HG03378 (cell line): ENCODE results near the gene MAT1A.
A peak's percentile ranks its signal among the peaks of the same experiment; 100 is the strongest.

Experiments
- ATAC-seq: cut with Tn5 transposase; IDR thresholded peaks from one replicate; pipeline ENCODE4 v1.9.1; 2021; ENCODE audit warnings: mild to moderate bottlenecking, moderate library complexity; ENCODE audit not compliant: unreplicated experiment

MAT1A gene

DNA sequence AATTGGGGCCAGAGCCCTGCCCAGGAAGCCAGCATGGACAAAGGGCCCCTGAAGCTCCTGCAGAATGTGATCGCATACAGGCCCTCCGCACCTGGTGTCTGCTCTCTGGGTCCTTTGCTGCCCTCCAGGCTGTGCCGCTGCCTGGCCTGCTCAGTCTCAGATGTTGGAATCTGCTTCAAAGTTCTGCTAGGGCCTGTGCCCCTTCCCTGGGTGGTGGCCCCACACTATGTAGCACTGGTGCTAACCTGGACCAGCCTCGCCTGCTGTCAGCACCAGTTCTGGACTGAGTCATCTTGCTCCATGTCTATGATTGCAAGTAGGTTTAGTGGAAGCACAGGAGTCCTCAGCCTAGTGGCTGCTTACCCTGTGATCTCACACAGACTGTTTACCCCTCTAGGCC, 6.3 kb downstream of the MAT1A start:
- no peak for ATAC-seq

DNA sequence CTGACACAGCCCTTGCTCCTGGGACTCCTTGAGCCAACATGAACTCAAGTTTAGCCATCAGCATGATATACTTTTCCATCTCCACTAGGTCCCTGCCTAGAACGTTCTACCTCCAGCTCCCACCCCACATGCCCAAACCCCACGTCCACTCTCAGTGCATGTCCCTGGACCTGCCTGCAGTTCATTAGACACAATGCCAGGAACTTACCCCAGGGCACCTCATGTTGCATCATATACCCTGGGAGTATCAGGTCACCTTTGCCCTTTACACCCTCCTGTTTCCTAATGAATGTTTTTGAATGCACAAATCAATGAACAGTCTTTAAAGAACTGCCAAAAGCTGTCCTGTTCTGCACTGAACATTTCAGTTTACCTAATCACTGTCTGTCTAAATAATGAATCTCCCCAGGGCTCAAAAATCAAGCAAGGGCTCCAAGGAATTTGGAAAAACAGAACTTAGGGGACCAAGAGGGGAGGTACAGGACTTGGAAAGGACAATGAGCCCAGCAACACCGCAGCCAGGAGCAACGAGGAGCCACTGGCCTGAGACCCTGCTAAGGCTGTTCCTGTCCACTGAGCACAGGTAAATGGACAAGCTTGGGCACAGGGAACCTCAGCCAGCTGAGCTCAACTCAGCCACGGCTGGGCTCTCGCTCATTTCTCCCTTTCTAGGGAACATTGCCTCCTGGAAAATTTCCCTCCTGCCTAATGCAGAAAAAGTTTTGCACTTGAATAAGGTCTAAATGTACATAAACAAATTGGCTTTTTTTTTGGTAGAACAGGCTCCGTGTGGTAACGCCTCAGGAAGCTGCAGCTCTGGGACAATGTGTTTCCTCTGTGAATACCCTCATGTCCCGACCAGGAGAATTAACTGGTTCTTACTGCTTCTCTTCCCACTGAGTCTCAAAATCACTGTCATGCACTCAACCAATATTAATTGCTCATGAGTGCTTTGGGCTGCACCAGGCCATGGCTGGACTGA, 7.4 kb downstream of the MAT1A start:
- ATAC-seq, result no peak

DNA sequence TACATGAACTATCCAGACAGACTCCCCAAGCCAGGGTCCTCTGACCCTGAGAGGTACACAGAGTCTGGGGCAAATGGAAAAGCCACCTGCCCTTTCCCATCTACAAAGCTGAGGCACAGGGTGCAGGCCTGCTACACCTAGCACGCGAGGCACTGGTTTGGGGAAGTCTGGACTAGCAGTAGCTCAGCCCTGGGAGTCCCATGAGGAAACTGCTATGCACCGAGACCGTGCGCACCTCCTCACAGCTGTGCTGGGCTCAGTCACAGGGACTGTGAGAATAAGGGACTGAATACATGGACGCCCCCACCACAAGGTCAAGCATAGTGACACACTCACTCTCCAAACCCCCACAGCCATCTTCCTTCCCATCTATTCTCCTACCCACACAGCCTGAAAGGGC, 8.2 kb downstream of the MAT1A start:
- ATAC-seq, result peak; percentile 80

DNA sequence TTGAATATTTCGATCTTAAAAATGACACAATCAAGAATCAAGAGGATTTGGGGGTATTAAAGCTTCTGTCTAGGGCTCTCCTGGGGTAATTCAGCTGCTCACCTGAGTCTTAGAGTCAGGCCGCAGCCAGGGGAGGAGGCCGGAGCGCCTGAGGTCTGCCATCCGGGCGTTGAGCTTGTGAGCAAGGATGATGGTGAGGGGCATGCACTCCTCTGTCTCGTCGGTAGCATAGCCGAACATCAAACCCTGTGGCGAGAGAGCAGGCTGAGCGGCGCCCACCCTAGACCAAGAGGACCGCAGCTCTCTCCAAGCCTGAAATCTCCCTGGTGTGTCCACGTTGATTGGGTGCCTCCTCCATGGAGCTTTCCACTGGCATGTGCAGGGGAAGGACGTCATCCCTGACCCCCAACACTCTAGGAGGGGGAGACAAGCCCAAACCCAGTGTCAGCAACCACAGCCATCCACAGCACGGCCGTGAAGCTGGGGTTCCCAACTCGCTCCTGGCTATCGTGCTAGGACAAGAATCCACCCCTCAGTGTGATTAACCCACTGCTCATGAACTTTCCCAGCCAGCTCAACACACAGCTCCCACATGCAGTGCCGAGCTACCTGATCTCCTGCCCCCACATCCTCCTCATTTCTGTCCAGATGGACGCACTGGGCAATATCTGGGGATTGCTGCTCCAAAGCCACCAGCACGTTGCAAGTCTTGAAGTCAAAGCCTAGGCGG, 9.2 kb downstream of the MAT1A start:
- no peak for ATAC-seq

DNA sequence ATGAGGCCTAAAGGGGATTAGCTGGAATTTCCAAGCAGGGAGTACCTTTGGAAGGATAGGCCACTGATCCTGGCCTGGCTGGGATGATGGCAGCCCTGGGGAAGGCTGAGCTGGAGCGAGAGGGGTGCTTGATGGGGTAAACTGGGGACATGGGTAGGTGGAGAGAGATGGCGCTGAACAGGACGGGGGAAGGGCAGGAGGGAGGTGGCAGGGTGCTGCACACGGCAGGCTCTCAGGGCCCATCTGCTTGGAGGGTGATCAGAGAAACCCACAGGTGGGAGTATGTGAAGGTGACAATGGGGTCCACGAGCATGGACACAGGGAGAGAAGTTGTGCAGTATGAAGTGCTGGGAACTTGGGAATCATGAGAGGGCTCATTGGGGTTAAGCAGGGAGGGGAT, 10.3 kb downstream of the MAT1A start:
- no peak for ATAC-seq

DNA sequence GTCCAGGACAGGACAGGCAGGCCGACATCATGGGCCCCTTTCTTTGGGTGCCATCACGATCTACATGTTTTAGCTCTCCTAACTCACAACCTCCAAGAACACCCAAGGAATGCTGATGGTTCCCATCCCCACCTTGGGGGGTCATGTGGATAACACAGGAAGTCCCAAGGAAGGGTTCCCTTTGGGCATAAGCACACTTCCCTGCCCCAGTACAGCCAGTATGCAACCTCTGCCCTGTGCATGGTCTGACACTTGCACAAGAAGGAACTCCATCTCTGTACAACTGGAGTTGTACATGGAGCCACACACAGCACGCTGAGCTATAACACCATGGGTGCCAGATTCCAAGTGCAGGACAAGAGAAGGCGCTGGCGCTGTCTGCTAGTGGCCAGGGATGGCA, 11.0 kb downstream of the MAT1A start:
- ATAC-seq, result no peak

DNA sequence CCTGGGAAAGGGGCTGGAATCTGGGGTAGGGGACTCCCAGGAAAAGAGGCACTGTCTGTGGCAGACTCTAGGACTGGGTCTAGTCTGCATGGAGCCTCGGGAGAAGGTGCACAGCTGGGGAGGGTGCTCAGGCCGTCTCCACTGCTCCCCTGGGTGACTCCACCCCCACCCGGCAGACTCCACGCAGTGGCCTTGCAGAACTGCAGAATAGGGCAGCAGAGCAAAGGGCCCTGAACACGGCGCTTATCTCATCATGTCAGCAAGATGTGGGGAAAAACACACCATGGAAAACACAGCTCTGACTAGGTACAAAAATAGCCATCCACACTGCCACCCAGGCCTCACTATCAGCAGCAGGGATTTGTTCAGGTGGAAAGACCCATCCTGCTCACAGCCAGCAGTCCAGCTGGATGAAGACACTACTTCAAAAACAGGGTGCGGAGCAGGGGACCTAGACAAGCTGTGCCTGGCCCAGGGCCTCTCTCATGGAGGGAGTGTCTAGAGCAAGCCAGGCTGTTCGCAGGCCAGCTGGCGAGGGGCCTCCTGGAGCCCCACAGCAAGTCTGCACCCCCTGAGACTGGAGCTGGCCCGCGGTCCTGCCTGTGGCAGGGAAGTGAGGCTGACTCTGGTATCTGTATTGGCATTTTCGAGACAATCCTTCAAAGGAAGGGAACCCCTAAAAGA, 11.7 kb downstream of the MAT1A start:
- no peak for ATAC-seq

DNA sequence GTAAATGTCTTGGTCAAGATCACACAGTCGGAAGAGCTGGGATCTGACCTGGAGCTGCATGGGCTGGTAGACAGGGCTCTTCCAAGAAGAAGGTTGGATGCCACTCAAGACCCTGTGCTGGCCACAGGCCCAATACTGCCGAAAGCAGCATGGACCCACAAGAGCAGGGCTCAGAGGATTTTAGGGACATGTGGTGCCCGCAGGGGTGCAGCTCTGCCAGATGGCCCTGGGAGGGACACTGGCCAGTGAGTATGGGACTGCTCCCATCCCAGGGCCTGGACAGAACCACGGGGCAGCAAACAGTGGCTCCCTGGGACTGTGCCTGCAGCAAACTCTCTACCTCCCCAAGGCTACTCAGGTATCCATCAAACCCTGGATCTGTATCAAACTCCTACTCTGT, 12.4 kb downstream of the MAT1A start:
- no peak for ATAC-seq

DNA sequence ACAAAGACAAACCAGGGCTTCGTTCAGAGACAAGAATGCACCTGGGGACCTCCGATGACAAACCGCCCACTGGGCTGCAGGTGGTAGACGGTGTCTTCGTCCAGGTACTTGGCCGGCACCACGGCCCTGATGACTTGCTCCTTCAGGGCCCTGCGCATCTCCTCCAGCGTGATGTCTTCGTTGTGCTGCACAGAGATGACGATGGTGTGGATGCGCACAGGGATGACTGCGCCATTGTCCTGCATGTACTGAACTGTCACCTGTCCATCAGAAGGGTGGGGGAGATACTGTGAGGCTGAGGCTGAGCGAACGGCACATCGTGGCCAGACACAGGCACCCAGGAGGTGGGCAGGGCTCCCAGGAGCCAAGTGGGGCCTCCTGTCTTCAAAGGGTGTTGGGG, 13.1 kb downstream of the MAT1A start:
- no peak for ATAC-seq

DNA sequence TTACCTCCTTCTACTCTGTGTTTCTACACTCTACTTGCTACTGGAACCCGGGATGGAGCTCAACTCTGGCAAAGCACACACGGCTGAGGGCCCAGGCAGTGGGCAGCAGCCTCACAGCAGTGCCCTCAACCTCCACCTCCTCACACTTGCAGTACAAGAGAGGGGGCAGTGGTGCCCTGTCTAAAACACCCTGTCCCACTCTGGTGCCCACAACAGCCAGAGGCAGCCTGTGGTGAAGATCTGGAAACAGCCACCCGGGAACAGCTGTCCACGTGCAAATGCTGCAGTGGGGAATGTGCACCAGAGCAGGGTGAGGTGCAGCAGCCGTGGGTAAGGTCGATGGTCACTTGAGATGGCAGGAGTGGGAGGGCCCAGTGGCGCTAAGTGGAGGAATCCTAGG, 13.7 kb downstream of the MAT1A start:
- ATAC-seq, result no peak

DNA sequence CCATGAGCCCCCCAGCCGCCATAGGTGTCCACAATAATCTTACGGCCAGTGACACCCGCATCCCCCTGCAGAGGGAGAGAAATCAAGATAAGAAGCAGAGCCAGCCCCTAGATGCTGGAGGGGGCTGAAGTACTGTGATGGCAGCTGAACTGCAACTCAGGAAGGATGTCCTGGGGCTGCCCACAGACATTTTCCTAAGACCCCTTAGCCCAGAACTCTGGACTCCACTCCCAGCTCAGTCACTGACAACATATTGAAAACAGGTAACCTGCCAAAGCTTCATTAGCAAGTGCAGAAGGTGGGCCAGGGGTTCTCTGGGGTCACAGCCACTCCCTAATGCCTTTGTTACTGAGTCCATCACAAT, 14.3 kb downstream of the MAT1A start:
- no peak for ATAC-seq

DNA sequence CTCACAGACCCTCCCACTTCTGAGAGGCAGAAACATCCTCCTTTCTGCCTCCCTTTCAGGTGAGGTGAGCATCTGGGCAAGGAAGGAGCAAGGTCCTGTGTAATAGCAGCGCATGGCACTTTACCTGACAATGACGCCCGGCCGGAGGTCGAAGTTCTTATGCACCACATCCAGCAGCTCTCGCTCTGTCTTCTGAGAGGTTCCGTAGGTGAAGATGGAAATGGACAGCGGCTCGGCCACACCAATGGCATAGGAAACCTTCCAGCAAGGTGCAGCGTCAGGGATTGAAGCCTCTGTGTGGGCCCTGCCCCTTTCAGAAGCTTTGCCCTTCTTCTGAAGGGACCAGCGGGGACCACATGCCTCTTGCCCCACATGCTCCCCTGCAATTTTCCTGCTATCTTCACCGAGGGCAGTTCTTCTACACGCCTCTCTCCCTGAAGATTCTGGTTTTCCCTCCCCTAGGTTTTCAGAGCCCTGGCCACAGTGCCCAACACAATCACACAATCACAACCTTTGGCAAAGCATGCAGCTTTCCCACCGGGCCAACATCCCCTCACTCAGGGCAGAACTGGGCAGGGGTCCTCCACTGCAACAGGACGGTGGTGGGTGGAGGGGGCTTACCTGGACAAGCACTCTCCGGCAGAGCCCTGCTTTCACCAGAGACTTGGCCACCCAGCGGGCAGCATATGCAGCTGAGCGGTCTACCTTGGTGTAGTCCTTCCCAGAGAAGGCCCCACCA, 14.9 kb downstream of the MAT1A start:
- ATAC-seq, result no peak

DNA sequence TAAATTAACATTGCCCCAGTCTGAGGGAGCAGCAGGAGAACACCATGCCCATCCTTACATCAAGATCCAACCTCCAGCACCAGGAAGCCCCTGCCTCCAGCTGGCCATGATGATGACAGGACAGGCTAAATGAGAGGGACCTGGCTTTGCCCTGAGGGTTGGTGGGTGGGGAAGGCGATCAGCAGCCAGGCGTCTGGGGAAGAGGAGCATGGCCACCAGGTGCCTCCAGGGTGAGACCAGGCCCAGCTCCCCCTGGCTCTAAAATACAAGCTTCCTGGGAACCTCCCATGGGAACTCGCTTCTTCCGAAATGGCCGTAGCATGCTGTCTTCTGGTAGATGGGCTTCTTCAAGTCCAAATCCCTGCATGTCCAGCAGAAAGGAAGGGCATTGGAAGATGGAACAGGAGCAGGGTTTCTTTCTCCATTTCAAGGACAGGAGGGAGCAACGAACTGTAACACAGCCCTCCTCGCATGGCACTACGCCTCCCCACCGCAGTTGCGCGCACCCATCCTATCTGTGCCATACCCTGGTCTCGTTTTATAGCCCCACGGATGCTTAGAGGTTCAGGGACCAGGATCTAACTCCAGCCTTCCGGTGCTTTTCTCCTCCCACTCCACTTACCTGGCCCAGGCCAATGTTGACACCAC, 15.8 kb downstream of the MAT1A start:
- ATAC-seq, result no peak

DNA sequence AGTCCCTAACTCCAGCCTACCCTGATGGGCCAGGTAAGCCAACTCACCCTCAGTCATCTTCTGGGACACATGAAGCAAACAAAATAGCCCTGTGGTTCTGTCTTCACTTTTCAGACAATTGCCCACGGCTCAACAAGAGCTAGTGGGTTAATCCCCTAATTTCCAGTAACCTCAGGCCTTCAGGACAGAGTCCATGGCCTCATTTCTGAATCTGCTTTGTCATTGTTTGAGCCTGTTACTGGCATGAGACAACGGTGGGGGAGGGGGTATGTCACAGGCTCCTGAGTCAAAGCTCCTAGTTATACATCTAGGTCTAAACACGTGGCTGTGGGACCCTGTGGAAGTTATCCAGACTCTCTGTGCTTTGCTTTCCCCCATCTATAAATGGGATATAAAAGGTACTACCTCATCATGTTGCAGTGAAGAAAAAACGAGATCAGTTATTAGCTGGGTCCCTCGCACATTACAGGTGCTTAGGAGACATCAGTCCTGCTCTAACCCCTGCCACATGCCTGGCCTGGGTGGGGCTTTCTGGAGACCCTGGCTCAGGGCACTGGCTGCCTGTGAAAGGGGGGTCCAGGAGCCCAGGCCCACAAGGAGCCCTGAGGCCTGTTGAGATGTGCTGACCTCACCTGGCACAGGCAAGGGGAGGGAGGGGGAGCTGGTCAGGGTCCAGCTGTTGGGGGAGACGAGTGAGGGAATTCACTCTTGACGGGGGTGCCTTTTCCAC, 16.5 kb downstream of the MAT1A start:
- no peak for ATAC-seq

DNA sequence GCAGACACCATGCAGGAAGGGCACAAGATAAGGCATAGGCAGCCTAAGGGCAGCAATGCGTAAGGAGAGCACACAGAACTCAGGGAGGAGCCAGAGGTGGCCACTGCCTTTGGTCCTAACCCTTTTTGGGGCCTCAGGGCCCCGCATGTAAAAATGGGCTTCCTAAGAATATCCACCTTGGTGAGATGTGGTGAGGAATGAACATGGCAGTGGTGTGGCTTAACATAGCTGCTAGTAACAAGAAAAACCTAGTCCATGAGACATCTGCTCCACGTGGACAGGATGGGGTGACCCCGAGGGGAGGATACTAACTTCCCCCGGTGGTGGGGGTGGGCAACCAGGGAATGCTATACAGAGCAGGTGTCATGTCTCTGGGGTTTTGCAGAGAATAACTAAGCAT, 18.0 kb downstream of the MAT1A start:
- no peak for ATAC-seq

DNA sequence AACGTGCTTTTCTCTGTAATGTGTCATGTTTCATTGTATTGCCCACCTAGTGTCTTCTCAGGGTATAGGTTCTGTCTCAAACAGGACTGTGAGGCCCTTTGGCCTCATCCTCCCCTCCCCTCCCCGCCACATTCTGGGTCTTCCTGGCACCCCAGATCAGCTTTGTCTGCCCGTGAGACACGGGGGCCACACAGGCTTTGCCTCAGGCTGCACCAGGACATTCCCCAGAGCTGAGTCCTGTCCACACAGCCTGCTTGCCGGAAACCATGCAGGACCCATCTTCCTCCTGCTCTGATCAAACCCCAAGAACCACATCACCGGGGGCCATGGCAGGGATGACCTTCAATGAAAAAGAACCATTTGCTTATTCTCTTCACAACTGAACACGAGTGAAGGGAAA, 18.6 kb downstream of the MAT1A start:
- no peak for ATAC-seq

DNA sequence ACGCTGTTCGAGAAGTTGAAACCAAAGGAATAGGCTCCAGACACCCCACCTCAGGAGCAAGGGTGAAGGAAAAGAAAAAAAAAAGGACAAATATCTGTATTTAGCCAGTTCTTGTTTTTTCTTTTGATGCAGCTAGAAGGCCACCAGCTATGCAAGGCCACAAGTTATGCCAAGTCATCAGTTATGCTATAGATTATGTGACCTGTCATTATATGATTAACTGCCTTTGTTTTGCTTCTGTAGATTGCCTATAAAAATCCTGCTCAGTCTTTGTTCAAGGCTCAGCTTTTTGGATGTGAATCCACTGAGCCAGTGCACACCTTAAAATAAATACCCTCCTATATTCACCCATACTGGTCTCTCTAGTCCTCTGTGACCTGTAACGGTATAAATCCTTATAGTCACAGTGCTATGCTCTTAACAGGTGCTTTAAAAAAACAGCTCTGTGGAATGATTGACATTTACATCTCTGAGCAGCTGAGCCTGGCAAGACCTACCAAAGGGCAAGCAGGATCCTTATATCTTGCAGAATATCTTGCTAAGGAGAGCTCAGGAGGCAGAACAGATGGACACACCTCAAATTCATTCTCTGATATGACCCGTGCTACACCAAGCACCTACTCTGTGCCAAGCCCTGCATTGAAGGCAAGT, 20.4 kb downstream of the MAT1A start:
- no peak for ATAC-seq

DNA sequence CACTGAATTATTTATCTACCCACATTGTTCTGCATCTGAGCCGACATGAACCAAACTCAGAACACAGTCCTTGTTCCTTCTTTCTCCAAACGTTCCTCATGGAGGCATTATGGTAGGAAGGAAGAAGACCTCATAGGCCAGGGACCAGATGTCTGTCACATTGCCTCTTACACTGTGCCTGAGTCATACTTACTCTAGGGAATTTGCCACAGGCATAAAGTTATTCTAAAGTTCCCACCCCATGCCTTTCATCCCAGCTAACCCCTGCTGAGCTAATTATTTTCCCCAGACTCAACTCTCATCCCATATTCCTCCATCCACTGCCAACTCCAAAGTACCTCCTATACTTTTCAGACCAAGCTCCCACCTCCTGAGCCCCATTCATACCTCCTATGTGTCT, 21.2 kb downstream of the MAT1A start:
- no peak for ATAC-seq

DNA sequence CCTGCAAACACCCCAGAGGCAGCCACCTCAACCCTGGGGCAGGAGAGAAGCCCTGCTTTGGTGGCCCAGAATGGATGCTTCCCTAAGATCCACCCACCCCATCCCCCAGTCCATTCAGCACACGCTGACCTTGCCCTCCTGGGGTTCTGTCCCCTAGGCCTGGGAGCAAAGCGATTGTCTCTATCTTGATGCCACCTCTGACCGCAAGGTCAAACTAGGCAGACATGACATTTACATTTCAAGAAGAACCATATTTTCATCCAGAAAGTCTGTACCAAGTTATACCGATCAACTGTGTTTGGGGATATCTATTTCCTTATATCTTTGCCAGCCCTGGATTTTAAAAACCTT, 23.0 kb downstream of the MAT1A start:
- no peak for ATAC-seq
